GM18907 (cell line): ENCODE measurements around the gene ABLIM1.

Experiments
- ATAC-seq: cut with Tn5 transposase; IDR thresholded peaks from one replicate; pipeline ENCODE4 v1.9.1; 2021; ENCODE audit warnings: mild to moderate bottlenecking, moderate library complexity; ENCODE audit not compliant: unreplicated experiment

The ABLIM1 gene

DNA sequence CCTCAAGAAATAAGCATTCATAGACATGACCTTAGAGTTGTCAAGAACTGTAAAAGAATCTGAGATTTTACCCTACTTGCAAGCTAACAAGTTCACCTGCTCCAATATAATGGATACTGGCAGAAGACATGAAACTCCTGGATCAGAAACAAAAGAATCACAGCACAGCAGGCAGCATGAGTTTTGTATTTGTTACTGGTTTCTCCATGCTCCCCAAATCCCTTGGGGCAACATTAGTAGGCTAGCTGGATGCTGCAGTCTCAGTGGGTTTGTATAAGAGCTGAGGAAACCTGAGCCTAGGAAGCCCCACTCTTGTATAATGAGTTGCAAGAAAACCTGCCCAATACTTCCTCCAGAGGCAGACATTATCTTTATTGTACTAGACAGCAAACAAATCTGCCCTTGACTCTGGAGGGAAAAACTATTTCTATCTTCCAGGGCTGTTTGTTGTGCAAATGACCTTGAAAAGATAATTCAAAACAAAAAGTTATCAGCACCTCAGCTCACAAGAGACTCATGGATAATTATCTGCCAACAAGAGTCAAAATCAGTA, 64.8 kb downstream of the ABLIM1 start:
- no peak for ATAC-seq

DNA sequence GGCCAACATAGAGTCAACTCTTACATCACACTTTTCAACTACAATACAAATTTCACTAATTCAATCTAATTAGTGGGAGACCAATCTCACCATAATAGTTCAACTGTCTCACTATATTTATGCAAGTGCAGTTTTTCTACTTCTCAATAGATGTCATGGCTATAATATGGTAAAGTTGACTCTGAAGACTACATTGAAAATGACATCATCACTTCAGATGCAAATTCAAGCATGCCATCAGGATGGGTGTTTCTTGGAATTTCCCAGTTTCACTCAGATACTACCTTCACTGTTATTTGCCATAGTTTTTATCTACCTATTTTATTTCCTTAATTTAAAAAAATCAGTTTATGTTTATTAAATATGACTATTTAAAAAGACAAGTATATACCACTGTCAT, 67.1 kb downstream of the ABLIM1 start:
- no peak for ATAC-seq

DNA sequence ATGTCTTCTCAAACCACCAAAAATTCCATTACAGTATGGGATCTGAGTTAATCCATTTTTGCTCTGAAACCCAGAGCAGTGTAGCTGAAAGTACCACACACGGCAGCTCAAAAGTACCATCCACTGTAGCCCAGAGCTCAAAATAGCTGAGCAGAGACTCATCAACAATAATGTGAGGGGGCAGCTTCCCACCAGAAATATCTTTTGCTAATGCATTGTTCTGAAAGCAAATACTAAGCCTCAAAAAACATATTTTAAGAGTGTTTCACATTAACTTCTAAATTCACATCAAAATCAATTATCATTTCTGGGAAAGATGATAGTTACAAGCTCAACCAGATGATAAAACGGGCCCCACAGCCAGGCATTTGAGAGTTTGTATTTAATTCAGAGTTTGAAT, 73.7 kb downstream of the ABLIM1 start:
- ATAC-seq = no peak

DNA sequence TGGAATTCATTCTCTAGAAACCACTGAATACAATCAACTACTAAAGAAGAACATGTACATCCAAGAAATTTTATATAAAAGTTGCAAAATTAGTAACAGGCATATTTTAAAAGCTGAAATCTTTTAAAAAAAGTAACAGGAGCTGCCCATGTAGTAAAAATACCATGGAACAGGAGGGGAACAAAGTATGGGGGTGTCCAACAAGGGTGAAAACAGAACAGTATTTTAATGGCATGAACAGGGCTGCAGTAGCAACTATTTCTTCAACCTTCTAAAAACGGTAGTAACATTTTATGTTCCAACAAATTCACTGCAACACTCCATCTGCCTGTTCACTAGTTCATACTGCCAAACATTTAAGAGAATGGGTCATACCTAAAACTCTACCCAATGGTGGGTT, 77.0 kb downstream of the ABLIM1 start:
- ATAC-seq = no peak

DNA sequence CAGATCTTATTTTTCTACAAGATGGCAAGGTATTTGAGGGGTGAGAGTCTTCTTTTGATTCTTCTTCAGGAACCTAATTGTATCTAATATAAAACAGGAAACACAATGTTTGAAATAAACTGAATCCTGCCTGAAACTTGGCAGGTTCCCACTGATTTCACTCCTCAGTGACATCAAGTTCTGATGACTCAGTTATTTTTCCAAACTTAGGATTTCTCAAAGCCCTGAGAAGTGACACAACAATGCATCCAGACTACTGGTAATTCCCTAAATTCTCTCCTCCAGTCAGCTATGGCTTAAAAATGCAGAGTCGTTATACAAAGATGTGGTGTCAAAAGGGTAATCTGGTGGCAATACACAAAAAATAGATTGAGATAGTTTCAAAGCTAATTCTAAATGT, 80.9 kb downstream of the ABLIM1 start:
- no peak for ATAC-seq

DNA sequence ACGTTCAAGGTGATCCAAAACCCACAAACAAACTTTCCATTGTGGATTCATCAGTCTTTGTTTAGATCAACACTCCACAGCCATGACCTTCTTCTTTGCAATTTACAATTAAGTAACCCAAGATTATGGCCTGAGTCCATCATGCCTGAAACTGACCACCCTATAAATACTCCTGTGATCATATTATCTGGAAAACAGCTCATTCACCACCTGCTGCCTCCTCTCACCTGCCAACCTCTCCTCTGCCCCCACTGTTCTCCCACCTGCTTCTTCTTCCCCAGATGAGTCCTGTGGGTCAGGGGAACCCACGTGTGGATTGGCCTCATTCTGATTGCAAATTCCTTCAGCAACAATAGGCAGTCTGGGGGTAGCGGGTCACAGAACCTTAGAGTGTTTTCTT, 81.4 kb downstream of the ABLIM1 start:
- ATAC-seq = no peak

DNA sequence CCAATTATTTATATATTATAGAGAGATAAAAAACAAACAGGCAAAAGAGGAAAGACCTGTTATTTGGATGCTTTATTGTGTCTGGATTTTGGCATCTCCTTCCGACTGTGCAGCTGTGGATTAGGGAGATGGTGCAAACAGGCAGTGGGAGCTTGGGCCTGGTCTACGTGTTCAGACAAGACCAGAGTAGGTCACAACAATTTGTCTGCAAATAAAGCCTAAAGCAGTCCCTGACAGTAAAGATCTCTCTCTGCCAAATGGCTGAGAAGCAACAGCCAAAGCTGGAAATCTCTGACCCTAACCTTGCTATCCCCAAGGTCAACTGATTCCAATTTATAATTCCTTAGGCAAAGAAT, 82.0 kb downstream of the ABLIM1 start:
- ATAC-seq = no peak

DNA sequence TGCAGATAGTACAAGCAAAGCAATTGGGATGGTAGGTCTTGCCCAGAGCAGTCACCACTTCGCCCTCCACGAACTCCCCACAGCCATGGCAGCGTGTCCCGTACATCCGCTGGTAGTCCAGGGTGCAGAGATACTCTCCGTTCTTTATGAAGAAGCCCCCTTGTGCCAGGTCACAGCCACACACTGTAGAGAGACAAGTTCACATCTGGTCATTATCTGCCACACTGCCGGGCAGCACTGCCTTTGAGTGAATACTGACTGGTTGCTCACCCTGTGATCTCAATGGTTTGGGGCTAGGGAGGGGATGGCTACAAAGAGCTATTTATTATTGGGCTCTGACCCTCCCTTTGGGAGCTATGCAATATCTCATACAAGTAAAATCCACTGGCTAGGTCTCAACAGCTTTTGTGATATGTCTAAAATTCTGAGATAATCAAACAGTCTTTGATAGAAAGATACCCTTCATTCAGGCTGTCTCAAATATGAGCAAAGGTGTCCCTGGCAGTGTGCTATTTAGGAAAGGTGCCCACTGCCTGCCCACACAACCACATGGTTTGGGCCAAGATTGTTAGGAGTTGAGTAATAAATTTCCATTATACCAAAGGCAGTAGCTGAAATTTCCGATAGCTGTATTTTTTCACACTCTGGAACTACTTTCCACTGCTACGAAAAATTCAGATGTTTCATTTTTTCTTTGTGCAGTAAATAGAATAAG, 82.5 kb downstream of the ABLIM1 start:
- no peak for ATAC-seq

DNA sequence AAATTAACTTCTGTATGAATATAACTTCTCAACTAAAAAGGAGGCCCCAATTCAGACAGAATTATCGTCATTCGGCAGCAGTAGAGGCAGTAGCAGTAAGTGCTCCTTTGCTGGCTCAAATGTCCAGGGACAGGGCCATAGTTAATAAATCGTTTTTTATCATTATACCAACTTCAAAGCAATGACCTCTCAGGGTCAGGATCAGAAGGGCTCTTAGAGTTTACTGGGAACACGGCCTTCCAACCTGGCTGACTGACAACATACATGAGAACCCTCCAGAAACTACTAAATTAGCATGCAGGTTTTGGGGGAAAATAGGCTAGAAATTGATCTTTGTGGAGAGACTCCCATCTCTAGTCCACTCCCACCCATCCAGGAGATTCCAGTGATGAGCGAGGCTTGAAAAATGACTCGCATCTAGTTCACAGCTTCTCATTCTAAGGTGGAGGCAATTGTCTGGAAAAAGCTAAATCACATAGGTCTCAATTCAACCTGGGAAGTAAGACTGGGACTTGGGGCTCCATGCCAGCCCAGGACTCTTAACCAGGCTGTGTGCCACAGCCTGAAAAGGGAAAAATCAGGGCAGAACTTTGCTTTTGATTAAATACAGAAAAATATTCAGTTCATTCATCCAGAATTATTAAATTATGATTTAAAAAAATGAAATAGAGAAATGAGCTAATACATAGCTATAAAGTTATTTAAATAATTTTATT, 84.6 kb downstream of the ABLIM1 start:
- ATAC-seq = no peak

DNA sequence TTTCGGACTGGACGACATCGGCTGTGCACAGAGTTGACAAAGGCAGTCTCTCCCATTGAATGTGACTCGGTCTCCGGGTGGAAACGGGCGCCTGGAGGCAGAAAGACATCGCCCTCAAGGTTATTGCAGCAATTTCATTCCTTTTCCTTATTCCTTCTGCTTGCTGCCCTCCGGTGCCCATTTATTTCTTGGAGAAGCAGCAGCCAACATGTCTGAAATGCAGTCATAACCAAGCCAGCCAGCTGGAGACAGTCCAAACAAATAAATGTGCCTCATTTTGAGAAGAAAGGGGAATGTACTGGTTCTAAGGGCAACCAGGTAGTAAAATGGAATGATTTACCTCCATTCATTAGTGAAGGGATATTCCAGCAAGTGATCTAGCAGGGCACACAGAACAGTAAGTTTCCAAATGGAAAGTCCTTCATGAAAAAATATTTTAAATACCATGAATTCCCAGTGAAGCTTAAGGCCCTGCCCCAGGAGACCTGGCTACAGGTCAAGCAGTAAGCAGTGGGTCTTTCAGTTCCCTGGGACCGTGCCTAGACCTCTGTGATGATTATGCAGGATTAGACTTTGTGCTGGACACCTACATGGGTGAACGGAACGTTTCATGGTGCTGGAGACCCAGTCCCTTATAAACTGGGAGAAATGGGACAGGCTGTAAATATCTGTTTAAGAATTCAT, 86.6 kb downstream of the ABLIM1 start:
- no peak for ATAC-seq

DNA sequence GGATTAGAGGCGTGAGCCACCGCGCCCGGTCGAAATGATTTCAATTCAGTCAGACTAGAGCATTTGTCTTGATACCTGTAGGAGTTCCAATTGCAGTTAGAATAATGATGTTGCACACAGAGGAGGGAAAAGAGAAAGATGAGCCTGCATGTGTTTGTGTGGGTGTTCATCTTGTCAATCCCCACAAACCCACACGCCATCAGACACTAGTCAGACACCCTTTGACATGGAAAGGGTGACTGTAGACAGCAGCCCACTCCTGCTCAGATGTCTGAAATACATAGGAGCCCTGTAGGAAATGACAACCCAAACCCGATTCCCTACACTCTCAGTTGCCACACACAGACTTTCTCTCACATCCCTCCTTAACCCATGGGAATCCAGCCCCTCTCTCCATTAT, 92.0 kb downstream of the ABLIM1 start:
- no peak for ATAC-seq

DNA sequence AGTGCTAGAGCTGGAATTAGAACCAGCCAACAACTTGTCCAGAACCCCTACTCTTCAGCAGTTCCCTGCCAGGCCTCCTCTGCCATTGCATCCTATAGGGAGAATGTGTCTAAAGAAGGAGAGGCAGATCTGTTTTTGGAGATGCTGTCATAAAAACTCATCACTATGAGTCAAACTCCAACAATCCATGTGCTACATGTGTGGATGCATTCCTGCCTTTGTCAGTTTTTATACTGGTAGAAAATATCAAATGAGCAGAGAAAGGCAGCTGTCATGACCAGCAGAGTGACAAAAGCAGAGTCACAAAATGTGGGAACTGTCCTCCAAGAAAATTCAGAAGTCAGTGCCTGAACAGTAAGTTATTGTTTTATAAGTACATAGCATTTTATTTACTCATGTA, 93.0 kb downstream of the ABLIM1 start:
- ATAC-seq = no peak

DNA sequence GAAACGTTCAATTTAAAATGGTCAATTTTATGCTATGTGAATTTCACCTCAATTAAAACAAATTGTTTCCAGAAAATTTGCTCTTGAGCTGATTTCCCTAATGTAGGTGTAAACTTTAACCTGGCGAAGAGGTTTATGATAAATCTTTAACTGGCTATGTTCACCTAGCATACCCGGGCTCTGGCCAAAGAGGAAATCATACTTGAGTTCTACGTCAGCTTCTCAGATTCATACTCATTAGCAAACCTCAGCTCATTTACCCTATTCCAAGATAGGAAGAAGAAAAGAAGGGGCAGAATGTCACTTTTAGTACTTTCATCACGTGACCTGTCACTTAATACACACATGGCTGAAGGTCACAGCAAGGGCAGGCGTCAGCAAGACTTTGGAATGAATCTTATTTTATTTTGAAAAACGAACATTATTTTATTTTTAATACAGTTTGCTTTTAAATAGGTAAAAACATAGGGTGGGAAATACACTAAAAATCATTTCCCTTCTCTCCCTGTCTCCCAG, 97.0 kb downstream of the ABLIM1 start:
- peak; percentile 67 for ATAC-seq

DNA sequence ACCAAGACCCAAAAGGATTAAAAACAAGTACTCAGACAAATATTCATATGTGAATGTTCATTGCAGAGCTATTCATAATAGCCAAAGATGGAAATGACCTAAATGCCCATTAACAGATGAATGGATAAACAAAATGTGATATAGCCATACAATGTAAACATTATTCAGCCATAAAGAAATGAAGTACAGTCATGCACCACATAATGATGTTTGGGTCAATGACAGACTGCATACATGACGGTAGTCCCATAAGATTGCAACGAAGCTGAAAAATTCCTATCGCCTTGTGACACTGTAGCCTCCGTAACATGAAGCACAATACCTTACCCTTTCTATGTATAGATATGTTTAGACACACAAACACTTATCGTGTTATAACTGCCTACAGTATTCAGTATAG, 97.9 kb downstream of the ABLIM1 start:
- no peak for ATAC-seq

DNA sequence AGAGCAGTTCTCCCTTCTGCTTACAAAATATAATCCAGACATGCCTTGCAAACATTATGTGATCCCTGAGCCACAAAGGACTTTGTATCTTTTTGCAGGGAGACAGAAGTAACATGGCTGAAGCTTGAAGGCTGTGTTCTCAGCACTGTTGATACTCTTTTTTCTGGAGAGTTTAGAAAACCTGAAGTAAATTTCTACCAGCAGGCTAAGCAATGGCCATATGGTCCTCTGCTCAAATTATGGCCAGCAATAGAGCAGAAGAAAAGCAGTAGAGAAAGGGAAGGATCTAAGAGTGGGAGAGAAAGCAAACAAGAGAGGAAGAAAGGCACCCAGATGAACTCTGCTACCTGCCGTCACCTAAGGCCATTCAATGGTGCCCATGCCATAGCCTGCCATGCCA, 98.4 kb downstream of the ABLIM1 start:
- no peak for ATAC-seq

DNA sequence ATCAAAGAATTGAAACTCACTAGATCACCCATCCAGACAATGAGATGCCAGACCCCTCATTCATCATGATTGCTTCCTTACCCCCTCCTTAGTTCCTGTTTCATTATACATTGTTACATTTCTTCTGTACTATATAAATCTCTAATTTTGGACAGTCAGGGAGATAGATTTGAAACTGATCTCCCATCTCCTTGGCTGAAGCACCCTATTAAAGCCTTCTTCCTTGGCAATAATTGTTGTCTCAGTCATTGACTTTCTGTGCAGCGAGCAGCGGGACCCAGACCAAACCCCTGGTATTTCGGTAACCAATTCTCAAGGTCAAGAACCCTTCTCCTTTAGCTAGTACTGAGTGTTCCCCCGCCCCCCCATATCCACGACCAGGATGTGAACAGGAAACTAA, 100.2 kb downstream of the ABLIM1 start:
- ATAC-seq = no peak

DNA sequence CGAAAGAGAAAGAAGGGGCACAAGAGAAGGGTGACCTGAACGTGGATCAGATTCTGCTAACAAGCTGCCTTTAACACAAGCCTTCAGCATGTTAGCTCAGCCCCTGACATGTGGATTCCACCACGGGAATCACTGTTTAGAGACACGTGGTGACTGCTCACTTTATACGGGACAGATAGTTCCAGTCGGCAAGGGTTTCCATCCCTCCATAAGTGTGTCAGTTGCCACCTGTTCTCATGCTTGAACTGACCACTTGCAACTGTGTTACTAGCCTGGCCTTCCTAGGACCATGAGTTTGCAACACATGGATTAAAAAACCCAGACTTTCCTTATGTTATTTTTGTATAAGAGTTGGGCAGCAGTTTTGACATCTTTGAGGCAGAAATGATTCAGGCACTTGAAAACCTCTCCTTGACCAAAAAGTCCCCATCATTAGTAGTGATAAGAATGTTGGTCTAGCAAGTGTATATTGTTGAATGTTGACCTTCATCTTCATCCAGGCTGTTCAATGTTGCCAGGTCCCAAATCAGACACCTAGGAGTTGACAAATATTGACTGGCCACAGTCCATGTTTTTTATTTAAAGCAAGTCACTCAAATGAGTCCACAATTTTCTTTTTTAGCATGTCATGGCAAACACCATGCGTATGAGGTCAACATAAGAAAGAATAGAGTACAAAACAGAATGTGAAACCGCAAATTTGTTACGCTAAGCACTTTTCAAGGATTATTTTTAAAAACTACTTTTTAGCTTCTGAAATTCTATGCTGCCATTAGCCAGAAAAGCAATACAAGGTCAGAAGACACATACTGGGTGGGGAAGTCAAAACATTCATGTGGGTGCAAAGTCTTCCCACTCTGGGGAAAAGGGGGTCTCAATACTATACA, 101.6 kb downstream of the ABLIM1 start:
- ATAC-seq = no peak

DNA sequence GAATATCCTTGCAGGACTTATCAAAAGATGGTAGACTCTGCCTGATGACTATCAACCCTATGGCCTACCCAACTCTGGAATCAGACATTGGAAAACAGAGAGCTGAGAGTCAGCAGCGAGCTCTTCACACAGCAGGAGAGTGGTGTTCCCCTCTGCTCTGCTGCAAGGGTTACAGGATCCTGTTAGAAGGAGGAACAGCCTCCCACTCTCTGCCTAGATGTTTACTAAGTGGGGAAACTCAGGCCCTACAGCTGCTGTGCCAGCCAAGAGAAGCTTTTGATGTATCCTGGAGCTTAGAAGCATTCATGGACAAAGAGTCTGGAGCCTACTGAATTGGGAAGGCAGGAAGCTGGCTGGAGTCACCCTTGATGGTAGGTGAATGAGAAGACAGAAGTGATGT, 104.6 kb downstream of the ABLIM1 start:
- no peak for ATAC-seq

DNA sequence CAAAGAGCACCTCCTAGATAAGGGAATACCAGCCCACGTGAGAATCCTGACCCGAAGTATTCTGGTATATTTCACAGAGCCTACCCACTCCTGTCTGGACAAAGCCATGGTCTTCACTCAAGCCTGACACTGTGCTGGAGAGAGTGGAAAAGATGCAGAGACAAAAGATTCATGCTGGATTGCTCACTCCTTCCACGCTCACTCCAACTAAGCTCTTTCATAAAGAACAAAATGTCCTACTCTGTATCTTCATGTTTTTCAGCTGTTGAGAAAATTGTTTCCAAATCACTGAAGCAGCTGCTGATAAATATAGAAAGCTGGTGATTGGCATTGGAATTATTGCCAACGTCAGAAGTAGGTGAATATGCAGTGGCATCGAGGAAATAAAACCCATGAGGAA, 106.0 kb downstream of the ABLIM1 start:
- no peak for ATAC-seq

DNA sequence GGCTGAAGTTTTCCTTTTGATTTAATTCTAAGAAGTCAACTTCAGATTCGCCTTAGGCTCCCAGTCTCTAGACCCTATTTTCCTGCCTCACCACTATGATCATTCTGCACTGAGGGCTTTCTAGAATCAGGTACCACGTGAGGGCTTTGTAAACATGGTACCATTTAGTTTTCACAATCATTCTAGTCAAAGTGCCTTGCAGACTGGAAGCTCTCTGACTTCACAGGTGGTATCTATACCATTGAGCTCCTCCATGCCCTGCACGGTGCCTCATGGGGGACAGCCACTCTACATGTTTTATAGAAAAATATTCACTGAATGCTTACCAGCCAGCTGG, 106.5 kb downstream of the ABLIM1 start:
- ATAC-seq = no peak
